ENCODE measurements around the gene NOD1.

Gene NOD1

DNA sequence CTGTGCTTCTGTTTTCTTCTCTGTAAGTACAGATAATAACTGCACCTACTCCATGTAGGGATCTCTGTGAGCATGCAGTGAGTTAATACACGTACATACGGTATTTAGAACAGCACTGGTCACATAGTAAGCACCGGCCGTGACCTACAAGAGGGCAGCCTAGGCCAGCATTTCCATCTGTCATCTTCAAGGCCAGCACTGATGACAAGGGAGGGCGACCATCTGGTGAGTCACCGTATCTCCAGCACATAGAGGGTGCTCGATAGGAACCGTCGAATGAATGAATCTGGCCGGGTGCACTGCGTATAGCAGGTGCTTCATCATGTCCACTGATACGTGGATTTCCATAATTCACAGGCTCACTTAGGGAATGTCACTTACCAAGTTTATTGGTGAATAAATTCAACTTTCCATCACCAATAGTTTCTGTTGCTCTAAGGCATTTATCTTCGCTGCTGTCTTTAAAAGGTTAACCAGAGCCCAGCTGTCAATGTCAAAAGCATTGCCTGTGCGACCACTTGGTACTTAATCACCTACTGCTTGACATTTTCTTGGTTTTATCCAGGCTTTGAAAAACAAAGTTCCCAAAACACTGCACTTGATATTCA is 8.3 kb downstream of the NOD1 start:
- DNase-seq = no peak

DNA sequence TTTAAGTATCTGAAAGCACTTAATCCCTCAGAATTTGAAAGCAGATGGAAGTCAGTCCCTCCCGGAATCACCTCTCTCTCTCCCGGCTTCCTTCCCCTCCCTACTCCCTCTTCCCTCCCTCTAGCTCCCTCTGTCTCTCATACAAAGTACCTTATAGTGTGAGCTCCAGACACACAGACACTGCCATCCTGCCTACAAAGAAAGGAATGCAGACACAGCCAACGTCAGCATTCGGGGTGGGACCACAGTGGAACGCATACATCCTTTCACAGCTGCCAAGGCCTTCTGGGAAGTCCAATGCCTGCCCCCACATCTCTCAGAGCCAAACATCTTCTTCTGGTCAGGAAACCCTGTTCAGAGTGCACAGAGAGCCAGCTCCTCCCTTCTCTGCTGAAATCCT is 9.3 kb downstream of the NOD1 start:
- no peak for DNase-seq

DNA sequence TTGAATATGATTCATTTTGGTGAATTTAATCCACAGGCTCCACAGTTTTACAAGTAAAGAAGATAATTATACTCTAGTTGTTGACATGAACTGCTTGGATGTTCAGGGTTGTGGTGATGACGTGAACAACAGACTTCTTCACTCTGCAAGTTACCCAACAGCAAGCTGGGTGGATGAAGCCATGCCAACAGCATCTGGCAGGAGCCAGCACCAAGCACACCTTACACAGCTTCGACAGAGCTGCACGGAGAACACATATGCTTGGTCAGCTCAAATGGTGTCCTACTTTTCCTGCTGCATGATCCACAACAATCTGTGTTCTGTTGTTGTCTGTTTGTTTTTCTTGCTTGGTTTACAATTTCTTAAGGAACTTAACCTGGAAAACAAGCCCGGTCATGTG is 9.8 kb downstream of the NOD1 start:
- DNase-seq = no peak

DNA sequence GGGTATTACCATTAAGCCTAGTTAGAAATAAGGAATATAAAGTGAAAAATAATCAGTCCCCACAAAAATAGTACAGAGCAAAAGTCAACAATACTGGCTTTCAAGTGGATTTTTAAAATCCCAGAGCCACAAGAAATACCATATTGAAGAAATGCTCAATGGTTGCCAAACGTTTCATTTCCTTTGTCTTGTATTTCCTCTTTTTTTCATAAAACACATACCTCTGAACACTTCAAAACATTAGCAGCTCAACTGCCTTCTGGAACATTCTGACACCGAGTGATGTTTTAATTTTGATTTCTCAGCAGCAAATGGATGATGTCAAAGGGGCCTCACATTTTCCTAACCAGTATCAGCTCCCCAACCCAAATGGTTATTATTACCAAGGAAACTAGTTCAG is 10.5 kb downstream of the NOD1 start:
- DNase-seq = no peak

DNA sequence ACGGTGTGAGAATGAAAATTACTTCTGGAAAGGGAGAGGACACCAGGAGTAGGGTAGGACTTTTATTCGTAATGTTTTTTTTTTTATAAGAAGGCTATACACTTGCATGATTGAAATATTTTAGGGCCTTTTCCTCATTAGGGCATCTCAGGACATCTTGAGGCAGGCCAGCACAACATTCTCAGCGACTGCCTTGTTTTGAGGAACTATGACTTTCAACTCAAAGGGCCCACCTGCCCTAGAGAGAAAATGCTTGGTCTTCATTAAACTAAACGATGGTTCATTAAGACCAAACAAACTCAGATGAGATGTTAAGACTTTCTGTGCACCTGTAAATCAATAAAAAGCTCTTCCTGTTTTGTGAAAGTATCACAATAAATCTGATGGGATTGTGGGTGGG is 11.3 kb downstream of the NOD1 start:
- no peak for DNase-seq

DNA sequence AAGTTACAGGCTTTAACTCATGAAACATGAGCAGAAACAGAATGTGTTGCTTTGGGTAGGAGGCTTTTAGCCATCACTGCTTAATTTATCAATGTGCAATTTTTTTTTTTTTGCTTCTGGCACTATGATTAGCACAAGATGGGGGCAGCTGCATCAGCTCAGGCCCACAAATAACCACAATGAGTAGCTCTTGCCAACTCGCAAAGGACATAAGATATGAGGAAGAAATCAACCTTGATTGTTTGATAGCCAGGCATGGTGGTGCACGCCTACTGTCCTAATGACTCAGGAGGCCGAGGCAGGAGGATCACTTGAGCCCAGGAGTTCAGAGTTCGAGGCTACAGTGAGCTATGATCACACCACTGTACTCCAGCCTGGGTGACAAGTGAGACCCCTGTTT is 12.3 kb downstream of the NOD1 start:
- no peak for DNase-seq

DNA sequence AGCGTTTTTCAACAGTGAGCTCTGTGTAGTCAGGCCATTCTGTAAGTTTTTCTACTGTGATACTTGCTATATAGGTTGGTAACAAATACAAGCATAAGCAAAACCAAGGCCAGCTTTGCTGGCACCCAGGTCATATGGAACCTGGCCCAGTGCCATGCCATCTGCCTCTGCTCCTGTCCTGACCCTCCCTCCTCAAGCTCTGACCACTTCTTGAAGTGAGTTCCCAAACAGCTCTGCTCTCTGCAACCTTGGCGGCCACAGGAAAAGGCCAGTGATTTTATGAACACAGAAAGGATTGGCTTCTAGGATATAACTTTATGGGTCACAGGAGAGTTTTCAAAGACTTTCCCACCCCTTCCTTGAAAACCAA is 12.8 kb downstream of the NOD1 start:
- no peak for DNase-seq

DNA sequence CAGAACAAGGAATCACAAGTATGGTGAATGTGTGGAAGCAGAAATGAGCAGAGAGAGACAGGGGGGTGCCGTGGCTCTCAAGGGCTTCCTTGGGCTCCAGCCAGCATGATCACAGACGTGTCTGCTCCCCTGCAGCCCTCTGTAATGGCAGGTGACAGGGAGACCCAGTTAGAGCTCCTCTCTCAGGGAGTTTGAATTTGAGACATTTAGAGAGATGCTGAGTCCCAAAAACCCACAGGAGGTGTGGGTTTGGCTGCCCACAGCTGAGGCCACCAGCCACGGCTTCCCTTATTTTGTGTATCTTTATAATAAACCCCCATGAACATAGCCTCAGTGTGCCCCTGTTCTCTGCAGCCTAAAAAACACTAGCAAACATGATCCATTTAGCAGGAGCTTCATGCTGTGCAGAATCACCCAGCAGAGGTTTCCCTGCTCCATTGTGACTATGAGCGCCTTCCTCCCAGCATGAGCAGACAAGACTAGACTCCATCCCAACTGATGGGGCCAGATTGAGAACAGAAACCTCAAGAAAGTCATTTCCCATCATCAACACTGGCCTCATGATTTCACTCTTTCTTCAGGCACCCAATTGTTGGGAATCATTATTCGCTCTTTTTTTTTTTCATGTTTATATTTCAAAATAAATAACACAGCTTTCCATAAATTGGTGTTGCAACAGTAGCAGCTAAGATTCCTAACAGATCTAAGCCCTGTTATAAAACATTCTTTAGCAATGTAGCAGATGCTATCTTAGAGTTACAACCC is 13.4 kb downstream of the NOD1 start:
- no peak for DNase-seq

DNA sequence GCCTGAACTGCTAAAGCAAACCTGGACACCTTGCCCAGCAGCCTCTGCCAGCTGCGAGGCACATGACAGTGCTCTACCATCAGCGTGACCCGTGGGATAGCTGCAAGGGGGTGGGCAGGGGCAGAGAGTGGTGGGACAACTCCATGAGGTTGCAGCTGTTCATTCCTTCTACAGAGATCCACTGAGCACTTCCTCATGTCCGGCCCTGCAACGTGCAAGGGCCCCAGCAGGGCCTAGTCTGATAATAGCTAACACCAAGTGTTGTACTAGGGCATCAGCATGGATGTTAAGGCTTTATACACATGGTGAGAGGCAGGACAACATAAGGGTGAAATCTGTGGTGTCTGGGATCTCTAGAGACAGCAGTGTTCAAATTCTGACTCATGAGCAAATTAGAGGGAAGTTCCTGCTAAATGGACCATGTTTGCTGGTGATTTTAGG is 14.3 kb downstream of the NOD1 start:
- DNase-seq = no peak

DNA sequence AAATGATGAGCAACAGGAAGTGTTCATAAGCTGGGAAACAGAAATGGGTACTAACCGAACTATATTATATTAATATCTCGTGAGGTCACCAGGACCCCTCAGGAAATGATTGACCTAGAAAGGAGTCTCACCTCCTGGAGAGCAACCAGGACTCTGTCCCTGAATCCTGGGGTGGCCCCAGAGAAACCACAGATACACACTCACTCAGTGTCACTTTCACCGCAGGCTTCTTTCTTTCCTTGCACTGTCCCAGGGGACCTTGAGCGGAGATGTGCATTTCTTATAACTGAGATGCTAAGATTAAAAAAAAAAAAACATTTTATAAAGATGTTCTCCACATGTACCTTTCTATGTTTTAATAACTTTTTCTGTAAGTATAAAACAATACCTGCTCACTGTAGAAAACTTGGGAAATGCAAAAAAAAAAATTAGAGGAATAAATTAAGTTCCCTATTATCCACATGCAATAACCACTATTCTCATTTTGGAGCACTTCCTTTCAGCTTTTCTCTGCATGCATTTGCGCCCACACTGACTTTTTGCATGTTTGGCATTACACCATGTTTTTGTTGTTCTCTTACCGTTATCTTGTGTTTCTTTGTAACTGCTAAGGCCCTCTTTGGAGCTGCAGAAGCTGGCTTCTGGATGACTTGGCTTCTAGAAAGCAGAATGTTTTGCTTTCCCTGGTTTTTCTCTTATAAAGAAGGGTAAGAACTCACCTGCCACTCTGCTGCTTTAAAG is 15.0 kb downstream of the NOD1 start:
- DNase-seq = no peak

DNA sequence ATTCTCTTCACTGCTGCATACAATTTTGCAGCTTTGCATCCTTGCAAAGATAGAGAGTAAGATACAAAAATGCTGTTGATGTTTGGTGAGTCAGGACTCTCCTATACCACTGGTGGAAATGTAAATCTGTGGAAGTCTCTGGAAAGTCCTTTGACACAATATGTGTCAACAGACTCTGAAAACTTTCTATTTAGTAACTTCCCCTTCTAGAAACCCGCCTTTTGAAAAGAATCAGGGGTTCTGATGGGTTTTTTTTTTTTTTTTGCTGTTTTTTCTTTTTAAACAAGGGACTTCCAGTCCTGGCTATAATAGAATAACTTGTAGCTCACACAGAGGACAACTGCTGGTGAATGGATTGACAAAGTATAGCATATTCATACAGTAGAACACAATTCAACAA is 16.4 kb downstream of the NOD1 start:
- DNase-seq = no peak

DNA sequence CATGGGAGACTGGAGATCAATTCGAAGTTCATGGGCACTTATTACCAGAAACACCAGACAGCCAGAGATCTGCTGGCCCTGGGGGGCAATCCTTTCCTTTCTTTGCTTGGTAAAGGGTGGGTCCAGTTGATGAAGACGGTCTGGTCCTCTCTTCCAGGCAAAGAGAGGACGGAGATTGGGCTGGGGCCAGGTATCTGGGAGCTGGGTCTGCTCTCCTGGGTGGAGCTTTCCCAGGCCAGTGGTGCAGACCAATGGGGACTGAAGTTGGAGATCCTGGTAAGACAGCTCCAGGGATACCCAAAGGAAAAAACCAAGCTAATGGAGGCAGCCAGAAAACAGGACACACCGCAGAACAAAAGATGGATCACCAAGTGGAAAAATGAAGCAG is 18.3 kb downstream of the NOD1 start:
- no peak for DNase-seq

DNA sequence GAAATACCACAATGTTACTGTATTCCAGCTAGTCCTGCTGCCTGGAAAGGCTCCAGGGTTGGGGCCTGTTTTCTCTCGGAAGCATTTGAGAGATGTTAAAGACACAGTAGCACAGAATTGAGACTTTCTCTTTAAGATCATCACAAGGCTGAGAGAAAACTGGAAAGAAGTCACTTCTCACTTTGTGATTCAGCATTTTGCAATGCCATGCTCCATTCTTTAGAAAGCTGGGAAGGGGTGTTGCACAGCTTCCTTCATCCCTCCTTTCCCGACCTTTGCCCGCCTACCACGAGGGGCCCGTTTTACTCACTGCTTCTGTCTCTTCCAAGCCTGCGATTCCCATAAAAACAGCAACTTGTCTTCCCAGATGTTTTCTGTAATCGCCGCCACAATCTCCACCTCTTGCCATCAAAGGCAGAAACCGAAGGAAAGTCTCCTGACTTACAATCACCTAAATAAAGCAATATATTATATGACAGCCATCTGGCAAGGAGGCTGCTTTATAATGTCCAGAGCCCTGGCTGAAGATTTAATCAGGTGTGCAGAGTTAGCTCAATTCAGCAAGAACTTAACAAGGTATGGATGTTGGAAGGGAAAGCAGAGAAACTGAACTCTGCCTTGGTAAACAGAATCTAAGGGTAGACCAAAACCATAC is 18.9 kb downstream of the NOD1 start:
- DNase-seq = no peak

DNA sequence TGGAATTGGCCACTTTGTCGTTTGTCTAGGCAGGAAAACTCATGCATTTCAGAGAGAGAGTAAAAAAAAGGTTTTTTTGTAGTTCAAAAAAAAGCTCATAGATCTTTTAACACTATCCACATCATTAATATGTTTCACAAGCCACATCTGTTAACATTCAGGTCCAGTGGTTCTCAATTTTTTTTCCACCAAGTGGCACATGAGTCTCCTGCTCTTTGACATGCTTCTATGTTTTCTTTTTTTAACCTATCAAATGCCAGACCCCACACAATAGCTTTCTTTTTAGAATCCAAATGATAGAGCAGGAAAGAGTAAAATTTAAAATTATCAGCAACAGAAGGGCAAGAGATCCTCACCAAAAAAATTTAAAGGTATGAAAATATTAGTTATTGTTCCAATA is 20.3 kb downstream of the NOD1 start:
- no peak for DNase-seq

DNA sequence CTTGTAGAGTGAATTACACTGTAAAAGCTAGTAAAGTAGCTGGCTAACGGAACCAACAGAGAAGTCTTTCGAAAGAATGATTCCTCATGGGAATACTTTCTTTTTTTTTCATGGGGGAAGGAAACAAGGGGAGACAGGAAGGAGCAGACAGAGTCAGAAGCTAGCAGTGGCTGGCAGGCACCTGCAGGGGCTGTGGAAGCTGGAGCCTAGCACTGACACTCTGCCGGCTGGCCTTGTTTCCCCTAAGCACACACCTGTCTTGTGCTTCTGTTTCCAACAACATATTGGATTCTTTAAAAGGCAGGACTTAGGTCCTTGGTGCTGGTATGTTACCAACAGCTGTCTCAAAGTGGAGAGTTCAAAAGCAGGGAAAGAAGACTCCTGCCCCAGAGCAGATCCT is 24.7 kb downstream of the NOD1 start:
- no peak for DNase-seq

DNA sequence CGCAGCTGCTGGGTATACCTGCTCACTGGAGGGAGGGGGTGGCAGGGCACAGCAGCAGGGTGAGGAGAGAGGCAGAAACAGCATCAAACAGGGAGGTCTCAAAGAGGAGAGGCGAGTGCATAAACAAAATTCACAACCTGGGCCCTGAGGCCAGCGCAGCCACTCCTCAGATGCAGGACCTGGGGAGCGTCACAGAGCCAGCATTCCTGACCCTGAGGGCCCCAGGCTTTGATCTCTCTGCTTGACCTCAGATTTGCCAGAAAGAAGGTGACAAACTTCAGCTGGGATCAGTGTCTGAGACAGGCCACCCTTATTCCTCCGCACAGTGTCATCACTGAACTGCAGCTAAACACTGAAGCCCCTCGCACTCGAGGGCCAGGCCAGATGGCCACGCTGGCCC is 25.6 kb downstream of the NOD1 start:
- no peak for DNase-seq

DNA sequence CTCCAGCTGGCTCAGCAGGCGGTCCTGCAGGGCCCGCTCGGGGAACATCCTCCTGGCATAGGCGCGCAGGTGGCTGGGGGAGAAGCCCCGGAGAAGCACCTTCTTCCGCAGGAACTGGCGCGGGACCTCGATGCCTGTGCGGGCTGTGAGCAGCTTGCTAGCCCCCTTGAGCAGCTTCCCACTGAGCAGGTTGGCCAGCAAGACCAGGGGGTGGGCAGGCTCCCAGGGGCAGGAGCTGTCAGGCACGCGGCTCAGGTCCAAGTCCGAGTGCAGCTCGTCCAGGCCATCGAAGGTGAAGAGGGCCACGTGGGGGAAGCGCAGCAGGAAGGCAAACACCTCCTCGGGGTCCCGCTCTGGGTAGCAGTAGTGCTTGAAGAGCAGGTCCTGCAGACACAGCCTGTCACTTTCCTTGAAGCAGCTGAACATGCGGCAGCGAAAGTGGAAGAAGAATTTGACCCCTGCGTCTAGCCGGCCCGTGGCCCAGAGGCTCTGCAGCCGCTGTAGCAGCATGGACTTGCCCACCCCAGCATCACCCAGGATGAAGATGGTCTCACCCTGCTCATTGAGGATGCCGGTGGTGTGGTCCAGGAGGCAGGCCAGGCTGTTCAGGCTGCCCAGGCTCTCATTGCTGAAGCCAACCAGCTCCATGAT is 26.2 kb downstream of the NOD1 start:
- DNase-seq = no peak

DNA sequence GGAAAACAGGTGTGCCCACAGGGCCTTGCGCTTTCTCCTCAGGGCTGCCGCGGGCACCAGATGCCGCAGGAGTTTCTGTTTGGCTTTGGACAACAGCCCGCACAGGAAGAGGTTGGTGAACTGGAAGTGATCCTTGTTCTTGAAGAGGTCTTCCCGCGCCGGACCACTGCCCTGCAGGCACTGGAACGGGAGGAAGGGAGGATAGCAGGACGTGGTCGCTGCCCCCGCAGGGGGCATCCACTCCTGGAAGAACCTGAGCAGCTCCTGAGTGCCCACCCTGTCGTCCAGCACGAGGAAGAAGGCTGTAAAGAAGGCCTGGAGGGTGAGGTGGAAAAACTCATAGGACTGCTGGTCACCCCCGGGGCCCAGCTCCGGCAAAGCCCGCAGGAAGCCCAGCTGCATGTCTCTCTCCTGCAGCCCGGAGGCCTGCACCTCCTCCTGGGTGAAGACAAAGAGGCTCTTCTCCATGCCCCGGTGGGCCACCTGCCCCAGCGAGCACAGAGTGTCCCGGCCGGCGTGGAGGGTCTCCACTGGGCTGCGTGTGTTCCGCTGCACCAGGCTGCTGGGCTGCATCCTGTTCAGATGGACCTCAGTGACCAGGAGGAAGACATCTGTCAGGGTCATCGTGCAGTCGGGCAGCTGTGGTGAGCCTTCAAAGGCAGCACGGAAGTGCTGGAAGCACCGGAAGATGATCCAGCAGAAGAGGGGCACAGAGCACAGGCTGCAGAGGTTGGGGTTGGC is 26.9 kb downstream of the NOD1 start:
- no peak for DNase-seq

DNA sequence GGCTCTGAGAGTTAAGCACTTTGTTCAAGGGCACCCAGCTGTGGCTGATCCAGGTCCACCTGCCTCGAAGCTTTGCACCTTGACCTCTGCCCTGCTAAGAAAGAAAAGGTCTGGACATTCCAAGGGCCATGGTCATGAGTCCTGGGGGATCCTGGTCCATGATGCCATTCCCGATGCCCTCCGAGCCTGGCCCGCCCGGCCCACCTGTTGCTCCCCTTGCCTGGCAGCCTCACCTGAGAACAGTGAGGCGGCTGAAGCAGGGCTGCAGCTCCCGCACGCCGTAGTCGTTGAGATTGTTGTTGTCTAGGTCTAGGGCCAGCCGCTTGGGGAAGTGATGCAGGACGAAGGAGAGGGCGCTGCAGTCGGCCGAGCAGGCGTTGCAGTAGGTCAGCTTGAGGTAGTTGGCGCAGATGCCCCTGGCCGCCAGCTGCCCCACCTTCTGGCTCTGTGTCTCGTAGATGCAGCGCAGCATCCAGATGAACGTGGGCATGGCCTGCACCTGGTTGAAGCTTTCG is 27.5 kb downstream of the NOD1 start:
- DNase-seq = no peak

DNA sequence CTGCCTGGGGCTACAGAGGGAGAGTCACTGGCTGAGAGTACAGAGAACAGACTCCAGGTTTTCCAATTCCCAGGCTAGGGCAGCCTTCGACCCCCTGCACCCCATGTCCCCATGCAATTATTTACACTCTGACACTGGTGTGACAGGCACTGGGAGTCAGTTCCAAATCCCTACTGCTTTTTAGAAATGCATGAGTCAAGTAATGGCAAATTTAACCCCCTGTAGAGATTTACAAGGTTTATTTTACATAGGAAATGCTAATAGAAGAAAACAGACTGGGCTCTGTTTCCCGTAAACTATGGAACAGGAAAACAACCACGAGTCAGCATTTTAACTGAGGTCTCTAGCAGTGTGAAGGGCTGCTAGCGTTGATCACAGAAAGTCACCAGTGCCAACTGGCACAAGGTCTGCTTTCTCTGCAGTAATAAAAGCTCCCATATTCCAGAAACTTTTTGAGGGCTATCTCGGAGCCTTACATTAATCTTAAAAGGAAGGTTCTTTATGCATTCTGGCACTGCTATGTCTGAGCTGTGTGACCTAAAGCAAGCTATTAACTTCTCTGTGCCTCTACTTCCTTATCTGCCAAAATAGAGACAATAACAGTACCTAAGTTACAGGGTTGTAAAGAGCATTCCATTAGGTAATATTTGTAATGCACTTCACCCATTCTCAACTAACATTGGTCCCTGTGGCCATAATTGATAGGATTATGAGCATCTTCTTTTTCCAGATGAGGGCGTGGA is 28.2 kb downstream of the NOD1 start:
- DNase-seq = no peak

DNA sequence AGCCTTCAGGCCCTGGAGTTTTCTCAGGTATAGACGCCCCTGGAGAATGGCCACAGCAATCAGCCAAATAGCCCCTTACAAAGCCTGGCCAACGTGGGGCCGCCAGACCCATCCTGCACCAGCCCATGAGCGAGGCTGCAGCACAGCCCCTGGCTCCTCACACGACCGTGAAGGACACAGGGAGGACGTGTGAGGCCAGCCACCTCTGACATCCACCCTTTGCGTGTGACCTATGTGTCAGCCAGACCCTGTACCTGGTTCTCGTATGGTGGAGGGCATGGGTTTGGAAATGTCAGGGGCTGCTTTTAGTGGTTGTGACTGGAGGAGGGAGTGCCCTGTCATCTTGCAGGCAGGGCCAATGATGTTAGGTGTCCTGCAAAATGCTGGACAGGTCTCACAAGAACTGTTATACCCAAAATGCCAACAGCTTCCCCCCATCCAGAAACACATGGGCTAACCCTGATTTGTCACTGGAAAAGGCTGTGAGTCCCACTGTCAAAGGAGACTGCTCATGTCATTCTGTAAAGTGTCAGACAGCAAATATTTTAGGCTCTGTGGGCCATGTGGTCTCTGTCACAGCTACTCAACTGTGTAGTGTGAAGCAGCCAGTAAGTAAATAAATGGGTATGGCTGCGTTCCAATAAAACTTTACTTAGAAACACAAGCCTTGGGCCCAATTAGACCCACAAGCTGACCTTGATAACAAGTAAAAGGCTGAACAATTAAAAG is 30.0 kb downstream of the NOD1 start:
- DNase-seq = no peak

Measured in SIG-M5 (cell line).